ENCODE data around the gene SMG9.

- no peak for TF ChIP-seq CTCF (IDR thresholded peaks at IDR 0.05)
- no peak for TF ChIP-seq POLR2A (IDR thresholded peaks at IDR 0.05)
Observed at GRCh38 chr19:43749898-43750297, 4.9 kb downstream of the SMG9 start.

Data from esophagus squamous epithelium (tissue), 4 donors.